ENCODE measurements around the gene JMJD4. TPM values are rescaled to one million over a fixed set of nuclear protein-coding genes. Genes with fewer than 3 reads are reported as not detected.
A peak's percentile ranks its signal among the peaks of the same experiment; 100 is the strongest.

Gene JMJD4
- total RNA-seq, 5 donors from 2014 or later (not counting 1 experiment from before 2014, with no cell fraction given) = 10.8 to 35.1 (median 33.5) TPM

DNA sequence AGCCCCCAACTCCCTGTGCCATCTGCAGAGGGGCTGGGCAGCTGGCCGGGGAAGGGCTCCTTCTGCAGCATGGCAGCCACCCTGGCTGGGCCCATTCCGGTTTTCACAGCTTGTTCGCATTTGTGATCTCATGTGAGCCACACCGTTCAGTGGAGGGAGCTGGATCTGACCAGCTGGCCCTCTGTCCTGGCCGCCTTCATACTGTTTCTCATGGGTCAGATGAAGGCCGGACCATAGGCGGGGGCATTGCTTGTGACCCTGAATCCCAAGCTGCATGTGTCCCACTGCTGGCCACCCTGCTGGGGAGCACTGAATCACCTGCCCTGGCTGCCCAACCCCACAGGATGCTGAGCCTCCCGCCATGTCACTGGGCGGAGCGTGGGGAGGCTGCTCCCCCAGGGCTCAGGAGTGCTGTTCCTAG, 43.9 kb upstream of the JMJD4 start:
- WGBS (ENCODE audit: insufficient coverage) = 95% methylated on average over 10 of the region's 10 CpGs
- ChIA-PET POLR2A (no interaction called here), CTCF (no interaction called here)
- Mint-ChIP-seq H3K9me3 (no peaks in the 10 kb centered on the region), H3K27me3 (no peaks in the 10 kb centered on the region), H3K36me3 (peaks cover 19% of the 10 kb centered on the region), H3K4me3 (no peak overlapping the region), H3K4me1 (peaks cover 7 to 13% (median 13%) of the 10 kb centered on the region in 3 donors), H3K27ac (no peak overlapping the region)
- peaks cover 5 to 19% of the 10 kb centered on the region in 2 donors for H3K36me3 ChIP-seq (ENCODE audit: control insufficient read depth in 2 of 2, extremely low read depth in 1 of 2, insufficient read depth in 1 of 2, low read length in 1 of 2)
- peaks cover 0 to 20% of the 10 kb centered on the region in 2 experiments for H3K4me1 ChIP-seq (ENCODE audit: control insufficient read depth in 1 of 2, extremely low read depth in 1 of 2, insufficient read depth in 2 of 2, low read length in 2 of 2)
- H3K27ac ChIP-seq (ENCODE audit: low read length) = no peak overlapping the region
- peak in 1 of 35 experiments; percentile 21 for DNase-seq
- H3K9me3 ChIP-seq = no peaks in the 10 kb centered on the region
- H3K27me3 ChIP-seq (replicated peaks in 1 of 2; ENCODE audit: control insufficient read depth in 2 of 2, extremely low read depth in 1 of 2, insufficient read depth in 2 of 2, low read length in 1 of 2) = no peaks in the 10 kb centered on the region
- H3K4me3 ChIP-seq (ENCODE audit: control insufficient read depth in 1 of 2, extremely low read depth in 1 of 2, low read length in 1 of 2) = no peak overlapping the region
- ATAC-seq (replicated peaks in 1 of 4) = no peak

DNA sequence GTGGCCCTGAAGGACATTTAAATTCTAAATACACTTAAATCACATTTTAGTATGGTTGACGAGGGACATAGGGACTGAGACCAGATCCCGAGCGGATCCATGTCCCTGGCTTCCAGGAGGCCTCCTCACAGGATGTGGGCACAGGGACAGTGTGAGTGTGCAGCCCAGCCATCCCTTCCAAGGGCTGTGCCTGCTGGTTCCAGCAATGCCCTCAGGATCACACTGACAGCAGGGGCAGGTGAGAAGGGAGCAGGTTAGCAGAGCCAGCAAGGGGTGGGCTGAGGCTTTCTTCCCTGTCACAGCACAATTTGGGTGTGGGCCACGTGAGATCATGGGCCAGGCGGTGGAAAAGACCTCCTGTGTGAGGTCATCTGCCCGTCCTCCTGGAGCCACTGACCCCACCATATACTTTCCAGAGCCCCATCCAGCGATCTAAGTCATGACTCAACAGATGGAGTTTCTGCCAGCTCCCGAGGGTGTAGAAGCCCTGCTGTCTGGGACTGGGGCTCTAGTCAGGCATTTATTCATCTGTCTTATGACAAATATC, 43.4 kb upstream of the JMJD4 start:
- Mint-ChIP-seq H3K27me3 (no peaks in the 10 kb centered on the region), H3K4me3 (no peak overlapping the region), H3K9me3 (no peaks in the 10 kb centered on the region), H3K27ac (no peak overlapping the region), H3K4me1 (peaks cover 11 to 19% (median 19%) of the 10 kb centered on the region in 3 donors), H3K36me3 (peaks cover 23% of the 10 kb centered on the region)
- Histone ChIP-seq H3K4me1 (ENCODE audit: control insufficient read depth in 1 of 2, extremely low read depth in 1 of 2, insufficient read depth in 2 of 2, low read length in 2 of 2) (peaks cover 2 to 26% of the 10 kb centered on the region in 2 experiments), H3K4me3 (ENCODE audit: control insufficient read depth in 1 of 2, extremely low read depth in 1 of 2, low read length in 1 of 2) (no peak overlapping the region), H3K27me3 (replicated peaks in 1 of 2; ENCODE audit: control insufficient read depth in 2 of 2, extremely low read depth in 1 of 2, insufficient read depth in 2 of 2, low read length in 1 of 2) (no peaks in the 10 kb centered on the region), H3K27ac (ENCODE audit: low read length) (no peak overlapping the region), H3K9me3 (no peaks in the 10 kb centered on the region), H3K36me3 (ENCODE audit: control insufficient read depth in 2 of 2, extremely low read depth in 1 of 2, insufficient read depth in 1 of 2, low read length in 1 of 2) (peaks cover 5 to 19% of the 10 kb centered on the region in 2 donors)
- ChIA-PET CTCF (no interaction called here), POLR2A (no interaction called here)
- 92% methylated on average over 4 of the region's 8 CpGs for WGBS (ENCODE audit: insufficient coverage)
- ATAC-seq (replicated peaks in 1 of 4) (no peak), DNase-seq (no peak)

DNA sequence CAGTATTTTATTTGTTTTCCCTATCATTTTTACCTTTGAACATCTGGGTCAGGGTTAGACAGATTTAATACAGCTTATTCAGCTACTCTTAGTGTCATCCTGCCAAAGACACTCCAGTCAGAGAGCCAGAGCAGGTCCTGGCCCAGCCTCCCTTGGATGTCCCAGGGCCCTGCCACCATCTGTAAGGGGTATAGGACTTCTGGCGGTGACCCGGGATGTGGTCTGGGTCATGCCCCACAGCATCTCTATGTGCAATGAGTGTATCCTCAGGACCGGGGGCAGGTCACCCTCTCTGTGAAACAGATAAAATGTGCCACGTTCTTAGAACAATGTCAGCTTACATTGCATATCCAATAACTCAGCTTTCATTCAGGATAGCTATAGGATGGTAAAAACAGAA, 42.5 kb upstream of the JMJD4 start:
- Histone ChIP-seq H3K36me3 (ENCODE audit: control insufficient read depth in 2 of 2, extremely low read depth in 1 of 2, insufficient read depth in 1 of 2, low read length in 1 of 2) (peaks cover 5 to 19% of the 10 kb centered on the region in 2 donors), H3K27me3 (replicated peaks in 1 of 2; ENCODE audit: control insufficient read depth in 2 of 2, extremely low read depth in 1 of 2, insufficient read depth in 2 of 2, low read length in 1 of 2) (no peaks in the 10 kb centered on the region), H3K4me1 (ENCODE audit: control insufficient read depth in 1 of 2, extremely low read depth in 1 of 2, insufficient read depth in 2 of 2, low read length in 2 of 2) (peaks cover 2 to 34% of the 10 kb centered on the region in 2 experiments), H3K9me3 (no peaks in the 10 kb centered on the region), H3K4me3 (ENCODE audit: control insufficient read depth in 1 of 2, extremely low read depth in 1 of 2, low read length in 1 of 2) (no peak overlapping the region), H3K27ac (ENCODE audit: low read length) (no peak overlapping the region)
- POLR2A ChIA-PET = interaction anchor here in 1 of 2 donors (0.6 kb wide), 1 partner anchor 309 kb away, joined by 3 read pairs; no protein-coding TSS in a partner anchor
- Mint-ChIP-seq H3K4me3 (no peak overlapping the region), H3K27ac (no peak overlapping the region), H3K27me3 (no peaks in the 10 kb centered on the region), H3K4me1 (peaks cover 11 to 24% (median 24%) of the 10 kb centered on the region in 3 donors), H3K9me3 (no peaks in the 10 kb centered on the region), H3K36me3 (peaks cover 20% of the 10 kb centered on the region)
- ATAC-seq (replicated peaks in 1 of 4) (no peak), DNase-seq (no peak)
- CTCF ChIA-PET = no interaction called here
- WGBS (ENCODE audit: insufficient coverage) = no CpG with 5 or more reads among the region's 4 CpGs

DNA sequence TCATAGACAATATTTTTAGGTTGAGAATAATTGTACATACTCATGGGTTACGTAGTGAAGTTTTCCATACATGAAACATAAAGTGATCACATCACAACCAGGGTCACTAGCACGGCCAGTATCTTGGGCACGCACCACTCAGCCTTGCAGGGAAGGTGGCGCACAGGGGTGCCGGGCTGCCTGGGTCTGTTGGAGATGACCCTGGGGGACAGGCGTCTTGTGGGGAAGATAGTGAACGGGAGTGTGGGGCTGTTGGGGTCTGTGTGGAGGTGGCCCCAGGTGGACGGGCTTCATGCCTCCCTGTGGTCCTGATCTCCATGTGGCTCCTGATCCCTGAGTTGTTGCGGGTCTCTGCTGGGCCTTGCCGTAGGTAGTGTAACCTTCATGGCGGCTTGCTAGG, 42.1 kb upstream of the JMJD4 start:
- Mint-ChIP-seq H3K27me3 (no peaks in the 10 kb centered on the region), H3K36me3 (peaks cover 20% of the 10 kb centered on the region), H3K4me3 (no peak overlapping the region), H3K9me3 (no peaks in the 10 kb centered on the region), H3K27ac (no peak overlapping the region), H3K4me1 (peaks cover 11 to 29% (median 28%) of the 10 kb centered on the region in 3 donors)
- no peak overlapping the region for H3K27ac ChIP-seq (ENCODE audit: low read length)
- 86% methylated on average over 7 of the region's 11 CpGs for WGBS (ENCODE audit: insufficient coverage)
- no peak for ATAC-seq (replicated peaks in 1 of 4)
- H3K4me1 ChIP-seq (ENCODE audit: control insufficient read depth in 1 of 2, extremely low read depth in 1 of 2, insufficient read depth in 2 of 2, low read length in 2 of 2) = peaks cover 2 to 39% of the 10 kb centered on the region in 2 experiments
- no peaks in the 10 kb centered on the region for H3K9me3 ChIP-seq
- ChIA-PET POLR2A (no interaction called here), CTCF (no interaction called here)
- DNase-seq = no peak
- H3K27me3 ChIP-seq (replicated peaks in 1 of 2; ENCODE audit: control insufficient read depth in 2 of 2, extremely low read depth in 1 of 2, insufficient read depth in 2 of 2, low read length in 1 of 2) = no peaks in the 10 kb centered on the region
- peaks cover 5 to 15% of the 10 kb centered on the region in 2 donors for H3K36me3 ChIP-seq (ENCODE audit: control insufficient read depth in 2 of 2, extremely low read depth in 1 of 2, insufficient read depth in 1 of 2, low read length in 1 of 2)
- H3K4me3 ChIP-seq (ENCODE audit: control insufficient read depth in 1 of 2, extremely low read depth in 1 of 2, low read length in 1 of 2) = no peak overlapping the region

DNA sequence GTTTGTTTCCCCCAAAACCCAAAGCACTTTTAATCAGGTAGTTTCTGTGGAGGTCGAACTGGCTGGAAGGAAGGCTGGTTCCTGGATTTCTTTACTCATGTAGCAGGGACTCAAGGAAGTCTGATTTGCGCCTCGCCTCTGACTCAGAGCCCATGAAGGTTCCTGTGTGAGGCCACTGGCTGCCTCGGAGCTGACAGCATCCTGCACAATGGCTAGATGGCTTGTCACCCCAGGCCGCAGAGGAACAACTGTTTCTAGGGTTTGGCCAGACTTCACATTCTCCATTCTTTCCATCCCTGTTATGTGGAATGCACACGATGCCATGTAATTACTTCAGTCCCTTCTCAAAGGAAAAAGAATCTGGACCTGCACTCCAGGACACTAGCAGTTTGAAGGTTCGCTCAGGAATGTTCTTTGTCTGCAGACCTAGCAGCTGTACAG, 41.2 kb upstream of the JMJD4 start:
- Histone ChIP-seq H3K36me3 (ENCODE audit: control insufficient read depth in 2 of 2, extremely low read depth in 1 of 2, insufficient read depth in 1 of 2, low read length in 1 of 2) (peaks cover 5 to 13% of the 10 kb centered on the region in 2 donors), H3K4me3 (ENCODE audit: control insufficient read depth in 1 of 2, extremely low read depth in 1 of 2, low read length in 1 of 2) (no peak overlapping the region), H3K27me3 (replicated peaks in 1 of 2; ENCODE audit: control insufficient read depth in 2 of 2, extremely low read depth in 1 of 2, insufficient read depth in 2 of 2, low read length in 1 of 2) (no peaks in the 10 kb centered on the region), H3K4me1 (ENCODE audit: control insufficient read depth in 1 of 2, extremely low read depth in 1 of 2, insufficient read depth in 2 of 2, low read length in 2 of 2) (peaks cover 2 to 44% of the 10 kb centered on the region in 2 experiments), H3K9me3 (no peaks in the 10 kb centered on the region), H3K27ac (ENCODE audit: low read length) (no peak overlapping the region)
- H3K27ac Mint-ChIP-seq = no peak overlapping the region
- peaks cover 11 to 32% (median 28%) of the 10 kb centered on the region in 3 donors for H3K4me1 Mint-ChIP-seq
- POLR2A ChIA-PET = no interaction called here
- no peaks in the 10 kb centered on the region for H3K9me3 Mint-ChIP-seq
- H3K27me3 Mint-ChIP-seq = no peaks in the 10 kb centered on the region
- CTCF ChIA-PET = no interaction called here
- no peak for DNase-seq
- 94% methylated on average over 7 of the region's 7 CpGs for WGBS (ENCODE audit: insufficient coverage)
- no peak overlapping the region for H3K4me3 Mint-ChIP-seq
- H3K36me3 Mint-ChIP-seq = peaks cover 20% of the 10 kb centered on the region
- no peak for ATAC-seq (replicated peaks in 1 of 4)

DNA sequence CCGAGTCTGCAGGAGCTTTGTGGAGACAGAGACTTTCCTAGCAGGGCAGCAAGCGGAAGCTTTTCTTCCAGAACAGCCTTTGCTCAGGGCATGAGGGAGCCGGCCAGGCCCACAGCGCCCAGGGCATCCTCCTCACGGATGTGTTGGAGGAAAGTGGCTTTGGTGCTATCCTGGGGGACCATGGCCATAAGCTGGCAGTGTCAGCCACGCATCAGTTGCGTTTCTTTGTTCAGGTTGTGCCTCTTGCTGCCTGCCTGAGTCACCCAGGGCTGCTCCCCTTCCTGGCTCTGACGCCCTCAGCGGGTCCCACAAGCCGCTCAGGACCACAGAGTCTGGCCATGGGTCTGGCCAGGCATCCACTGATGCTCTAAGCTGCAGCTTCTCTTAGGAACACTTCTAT, 40.7 kb upstream of the JMJD4 start:
- Mint-ChIP-seq H3K9me3 (no peaks in the 10 kb centered on the region), H3K27me3 (no peaks in the 10 kb centered on the region), H3K4me1 (peaks cover 11 to 32% (median 28%) of the 10 kb centered on the region in 3 donors), H3K4me3 (no peak overlapping the region), H3K36me3 (peaks cover 20% of the 10 kb centered on the region), H3K27ac (no peak overlapping the region)
- Histone ChIP-seq H3K9me3 (no peaks in the 10 kb centered on the region), H3K27me3 (replicated peaks in 1 of 2; ENCODE audit: control insufficient read depth in 2 of 2, extremely low read depth in 1 of 2, insufficient read depth in 2 of 2, low read length in 1 of 2) (no peaks in the 10 kb centered on the region), H3K27ac (ENCODE audit: low read length) (no peak overlapping the region), H3K4me3 (ENCODE audit: control insufficient read depth in 1 of 2, extremely low read depth in 1 of 2, low read length in 1 of 2) (no peak overlapping the region), H3K36me3 (ENCODE audit: control insufficient read depth in 2 of 2, extremely low read depth in 1 of 2, insufficient read depth in 1 of 2, low read length in 1 of 2) (peaks cover 6 to 12% of the 10 kb centered on the region in 2 donors), H3K4me1 (ENCODE audit: control insufficient read depth in 1 of 2, extremely low read depth in 1 of 2, insufficient read depth in 2 of 2, low read length in 2 of 2) (peaks cover 2 to 47% of the 10 kb centered on the region in 2 experiments)
- ATAC-seq (replicated peaks in 1 of 4) (no peak), DNase-seq (no peak)
- WGBS (ENCODE audit: insufficient coverage) = 92% methylated on average over 10 of the region's 10 CpGs
- CTCF ChIA-PET = no interaction called here
- POLR2A ChIA-PET = no interaction called here

All from T-cell (primary cell).